ENCODE measurements around the gene SNTB2. TPM values are rescaled to one million over a fixed set of nuclear protein-coding genes. Genes with fewer than 3 reads are reported as not detected.

The SNTB2 gene
- total RNA-seq, 1 experiment from 2014 or later: 50.6 TPM

DNA sequence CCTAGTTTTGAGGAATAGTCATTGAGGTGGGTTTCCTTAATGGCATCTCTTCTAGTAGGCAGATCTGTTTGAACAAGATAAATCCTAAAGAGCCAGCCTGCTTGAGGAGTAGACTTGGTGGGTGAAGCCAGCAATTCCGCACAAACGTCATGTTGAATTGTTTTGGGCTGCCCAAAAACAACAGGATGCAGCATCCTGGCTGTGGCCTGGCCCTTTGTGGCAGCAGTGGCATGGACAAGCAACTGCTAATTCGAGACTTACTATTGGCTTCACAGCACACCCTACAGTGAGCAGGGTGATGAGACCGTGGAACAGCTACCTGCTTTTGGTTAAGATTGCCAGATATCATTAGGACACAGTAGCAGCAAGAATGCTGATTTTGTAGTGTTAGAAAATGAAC is 114.9 kb downstream of the SNTB2 start:
- ChIA-PET CTCF (no interaction called here), POLR2A (no interaction called here)
- H3K4me3 Mint-ChIP-seq (ENCODE audit: unreplicated experiment): no peak overlapping the region
- DNase-seq: no peak
- H3K27ac Mint-ChIP-seq (ENCODE audit: unreplicated experiment): no peak overlapping the region
- intact Hi-C loops (cut with micrococcal nuclease; ENCODE audit: unreplicated experiment): no loop called here
- peaks cover 78% of the 10 kb centered on the region for H3K36me3 Mint-ChIP-seq (ENCODE audit: insufficient read depth, unreplicated experiment)
- Histone ChIP-seq H3K4me3 (ENCODE audit: low read depth, low read length) (no peak overlapping the region), H3K36me3 (ENCODE audit: control insufficient read depth, insufficient read depth, low read length) (peaks cover 1% of the 10 kb centered on the region; the same call in 1 of the 2 replicates), H3K27me3 (replicated peaks; ENCODE audit: control insufficient read depth, insufficient read depth, low read length) (no peaks in the 10 kb centered on the region), H3K4me1 (no peaks in the 10 kb centered on the region), H3K9me3 (no peaks in the 10 kb centered on the region)
- TF ChIP-seq, protein P1, sequence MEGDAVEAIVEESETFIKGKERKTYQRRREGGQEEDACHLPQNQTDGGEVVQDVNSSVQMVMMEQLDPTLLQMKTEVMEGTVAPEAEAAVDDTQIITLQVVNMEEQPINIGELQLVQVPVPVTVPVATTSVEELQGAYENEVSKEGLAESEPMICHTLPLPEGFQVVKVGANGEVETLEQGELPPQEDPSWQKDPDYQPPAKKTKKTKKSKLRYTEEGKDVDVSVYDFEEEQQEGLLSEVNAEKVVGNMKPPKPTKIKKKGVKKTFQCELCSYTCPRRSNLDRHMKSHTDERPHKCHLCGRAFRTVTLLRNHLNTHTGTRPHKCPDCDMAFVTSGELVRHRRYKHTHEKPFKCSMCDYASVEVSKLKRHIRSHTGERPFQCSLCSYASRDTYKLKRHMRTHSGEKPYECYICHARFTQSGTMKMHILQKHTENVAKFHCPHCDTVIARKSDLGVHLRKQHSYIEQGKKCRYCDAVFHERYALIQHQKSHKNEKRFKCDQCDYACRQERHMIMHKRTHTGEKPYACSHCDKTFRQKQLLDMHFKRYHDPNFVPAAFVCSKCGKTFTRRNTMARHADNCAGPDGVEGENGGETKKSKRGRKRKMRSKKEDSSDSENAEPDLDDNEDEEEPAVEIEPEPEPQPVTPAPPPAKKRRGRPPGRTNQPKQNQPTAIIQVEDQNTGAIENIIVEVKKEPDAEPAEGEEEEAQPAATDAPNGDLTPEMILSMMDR (IDR thresholded peaks at IDR 0.05; ENCODE audit: insufficient read depth in 1 of 2, low read depth in 1 of 2, low read length in 1 of 2, severe bottlenecking in 1 of 2, unreplicated experiment in 1 of 2): no peak
- no peaks in the 10 kb centered on the region for H3K27me3 Mint-ChIP-seq (ENCODE audit: insufficient read depth, unreplicated experiment)
- no peaks in the 10 kb centered on the region for H3K9me3 Mint-ChIP-seq (ENCODE audit: unreplicated experiment)
- BruUV-seq (replicated peaks): TSS peak; percentile 5
- H3K4me1 Mint-ChIP-seq (ENCODE audit: low read depth, unreplicated experiment): no peaks in the 10 kb centered on the region

GRCh38 chr16:69302301-69302700 is 115.3 kb downstream of the SNTB2 start:
- Mint-ChIP-seq H3K27ac (ENCODE audit: unreplicated experiment) (no peak overlapping the region), H3K9me3 (ENCODE audit: unreplicated experiment) (no peaks in the 10 kb centered on the region), H3K4me1 (ENCODE audit: low read depth, unreplicated experiment) (no peaks in the 10 kb centered on the region), H3K36me3 (ENCODE audit: insufficient read depth, unreplicated experiment) (peaks cover 76% of the 10 kb centered on the region), H3K4me3 (ENCODE audit: unreplicated experiment) (no peak overlapping the region), H3K27me3 (ENCODE audit: insufficient read depth, unreplicated experiment) (no peaks in the 10 kb centered on the region)
- ChIA-PET POLR2A (interaction anchor here (0.6 kb wide), 1 partner anchor 77 kb away, joined by 3 read pairs; no protein-coding TSS in a partner anchor), CTCF (no interaction called here)
- intact Hi-C loops (cut with micrococcal nuclease; ENCODE audit: unreplicated experiment): no loop called here
- H3K27me3 ChIP-seq (replicated peaks; ENCODE audit: control insufficient read depth, insufficient read depth, low read length): no peaks in the 10 kb centered on the region
- TF ChIP-seq, protein P1 (IDR thresholded peaks at IDR 0.05; ENCODE audit: insufficient read depth in 1 of 2, low read depth in 1 of 2, low read length in 1 of 2, severe bottlenecking in 1 of 2, unreplicated experiment in 1 of 2): no peak
- BruUV-seq (replicated peaks): no TSS peak
- H3K4me3 ChIP-seq (ENCODE audit: low read depth, low read length): no peak overlapping the region
- peaks cover 1% of the 10 kb centered on the region; the same call in 1 of the 2 replicates for H3K36me3 ChIP-seq (ENCODE audit: control insufficient read depth, insufficient read depth, low read length)
- no peaks in the 10 kb centered on the region for H3K9me3 ChIP-seq
- H3K4me1 ChIP-seq: no peaks in the 10 kb centered on the region
- DNase-seq: no peak

DNA sequence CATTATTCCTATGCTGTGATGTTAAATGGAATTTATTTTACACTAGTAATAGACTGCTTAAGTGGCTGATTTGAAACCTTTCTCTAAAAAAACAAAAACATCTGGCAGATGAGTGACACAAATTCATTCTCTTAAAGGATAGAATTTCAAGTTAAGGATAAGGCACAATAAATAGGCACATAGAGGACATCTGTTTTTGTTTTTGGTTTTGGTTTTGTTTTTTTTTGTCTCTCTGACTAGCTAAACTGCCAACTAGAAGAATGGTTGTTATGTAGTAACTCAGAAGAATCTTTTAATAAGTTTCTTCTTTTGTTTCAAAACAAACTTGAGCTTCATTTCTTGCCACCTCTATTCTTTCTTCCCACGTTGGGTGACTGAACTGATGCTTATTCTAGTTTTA is 119.1 kb downstream of the SNTB2 start:
- H3K27me3 Mint-ChIP-seq (ENCODE audit: insufficient read depth, unreplicated experiment): no peaks in the 10 kb centered on the region
- ChIA-PET POLR2A (no interaction called here), CTCF (no interaction called here)
- Histone ChIP-seq H3K36me3 (ENCODE audit: control insufficient read depth, insufficient read depth, low read length) (no peaks in the 10 kb centered on the region), H3K9me3 (no peaks in the 10 kb centered on the region), H3K27me3 (replicated peaks; ENCODE audit: control insufficient read depth, insufficient read depth, low read length) (no peaks in the 10 kb centered on the region), H3K4me1 (peaks cover 4% of the 10 kb centered on the region; the same call in 1 of the 2 replicates), H3K4me3 (ENCODE audit: low read depth, low read length) (no peak overlapping the region)
- no peak overlapping the region for H3K4me3 Mint-ChIP-seq (ENCODE audit: unreplicated experiment)
- TF ChIP-seq, protein P1 (IDR thresholded peaks at IDR 0.05; ENCODE audit: insufficient read depth in 1 of 2, low read depth in 1 of 2, low read length in 1 of 2, severe bottlenecking in 1 of 2, unreplicated experiment in 1 of 2): no peak
- H3K9me3 Mint-ChIP-seq (ENCODE audit: unreplicated experiment): no peaks in the 10 kb centered on the region
- H3K4me1 Mint-ChIP-seq (ENCODE audit: low read depth, unreplicated experiment): no peaks in the 10 kb centered on the region
- peaks cover 59% of the 10 kb centered on the region for H3K36me3 Mint-ChIP-seq (ENCODE audit: insufficient read depth, unreplicated experiment)
- no TSS peak for BruUV-seq (replicated peaks)
- DNase-seq: no peak
- intact Hi-C loops (cut with micrococcal nuclease; ENCODE audit: unreplicated experiment): no loop called here
- H3K27ac Mint-ChIP-seq (ENCODE audit: unreplicated experiment): no peak overlapping the region
